ENCODE data around the gene LRIT3.
A peak's percentile ranks its signal among the peaks of the same experiment; 100 is the strongest.

The LRIT3 gene

DNA sequence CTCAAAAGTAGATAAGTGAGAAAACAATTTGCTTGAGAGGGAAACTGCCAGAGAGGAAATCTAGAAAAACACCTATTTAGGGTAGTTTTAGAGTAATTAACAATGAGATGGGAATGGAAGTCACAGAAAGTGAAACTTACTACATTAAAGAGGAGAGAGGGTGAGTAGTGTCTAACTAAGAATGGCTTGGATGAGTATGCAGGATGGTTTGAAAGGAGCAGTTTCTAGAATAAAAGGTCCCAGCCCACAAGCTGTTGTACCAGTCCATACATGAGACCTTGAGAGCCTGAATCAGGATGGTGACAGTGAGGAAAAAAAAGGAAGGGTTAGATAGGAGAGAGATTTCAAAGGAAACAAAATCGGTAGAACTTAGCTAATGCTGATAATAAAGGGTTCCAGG, 31.0 kb upstream of the LRIT3 start:
- Histone ChIP-seq H3K4me1 (ENCODE audit: insufficient read depth, low read length) (peaks cover 6% of the 10 kb centered on the region; the same call in 1 of the 2 replicates), H3K9ac (ENCODE audit: low read depth, low read length) (peak overlapping the region; percentile 94; the same call in 1 of the 2 replicates), H3K27me3 (ENCODE audit: insufficient read depth, low read length) (no peaks in the 10 kb centered on the region), H3K27ac (ENCODE audit: low read depth, low read length) (no peak overlapping the region), H3K4me3 (ENCODE audit: low read length) (peak overlapping the region; percentile 94), H3K9me3 (ENCODE audit: insufficient read depth, low read depth, low read length) (no peaks in the 10 kb centered on the region), H3K36me3 (ENCODE audit: insufficient read depth, low read length) (peaks cover 49% of the 10 kb centered on the region)
- WGBS: 89% methylated on average over 1 of the region's 1 CpG

DNA sequence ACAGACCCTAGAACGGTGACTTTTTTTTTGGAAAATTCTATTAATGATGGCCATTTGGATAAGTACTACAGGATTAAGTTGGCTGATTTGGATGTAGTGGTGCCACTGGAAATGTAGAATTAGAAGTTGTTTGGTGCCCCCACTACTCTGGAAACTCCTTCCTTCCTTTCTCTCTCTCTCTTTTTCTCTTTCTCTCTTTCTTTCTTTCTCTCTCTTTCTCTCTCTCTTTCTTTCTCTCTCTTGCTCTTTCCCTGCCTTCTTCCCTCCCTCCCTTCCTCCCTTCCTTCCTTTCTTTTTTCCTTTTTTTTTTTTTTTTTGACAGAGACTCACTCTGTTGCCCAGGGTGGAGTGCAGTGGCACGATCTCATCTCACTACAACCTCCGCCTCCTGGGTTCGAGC, 29.6 kb upstream of the LRIT3 start:
- no peaks in the 10 kb centered on the region for H3K27me3 ChIP-seq (ENCODE audit: insufficient read depth, low read length)
- H3K9ac ChIP-seq (ENCODE audit: low read depth, low read length): no peak overlapping the region
- H3K4me1 ChIP-seq (ENCODE audit: insufficient read depth, low read length): peaks cover 6% of the 10 kb centered on the region; the same call in 1 of the 2 replicates
- H3K9me3 ChIP-seq (ENCODE audit: insufficient read depth, low read depth, low read length): no peaks in the 10 kb centered on the region
- H3K4me3 ChIP-seq (ENCODE audit: low read length): no peak overlapping the region
- 93% methylated on average over 4 of the region's 4 CpGs for WGBS
- no peak overlapping the region for H3K27ac ChIP-seq (ENCODE audit: low read depth, low read length)
- H3K36me3 ChIP-seq (ENCODE audit: insufficient read depth, low read length): peaks cover 63% of the 10 kb centered on the region

DNA sequence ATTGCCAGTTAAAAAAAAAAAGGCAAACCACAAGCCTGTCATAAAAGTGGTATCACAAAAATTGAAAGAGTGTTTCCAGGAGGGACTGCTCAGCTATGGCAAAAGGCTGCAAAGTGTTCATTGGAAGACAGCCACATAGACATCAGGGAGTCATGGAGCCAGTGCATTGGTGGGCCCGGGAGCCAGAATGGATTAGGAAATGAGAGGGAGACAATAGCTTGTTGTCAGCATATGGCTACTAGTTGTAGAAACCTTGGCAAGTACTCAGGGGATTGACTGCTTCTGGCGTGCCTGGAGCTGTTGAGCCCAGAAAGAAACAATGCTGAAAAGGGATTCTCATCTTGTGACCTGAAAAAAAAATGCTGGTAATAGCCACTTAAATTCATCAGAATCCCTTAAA, 27.3 kb upstream of the LRIT3 start:
- Histone ChIP-seq H3K9me3 (ENCODE audit: insufficient read depth, low read depth, low read length) (no peaks in the 10 kb centered on the region), H3K36me3 (ENCODE audit: insufficient read depth, low read length) (peaks cover 86% of the 10 kb centered on the region), H3K27ac (ENCODE audit: low read depth, low read length) (no peak overlapping the region), H3K9ac (ENCODE audit: low read depth, low read length) (no peak overlapping the region), H3K4me1 (ENCODE audit: insufficient read depth, low read length) (peaks cover 6% of the 10 kb centered on the region; the same call in 1 of the 2 replicates), H3K27me3 (ENCODE audit: insufficient read depth, low read length) (no peaks in the 10 kb centered on the region), H3K4me3 (ENCODE audit: low read length) (no peak overlapping the region)
- 88% methylated on average over 2 of the region's 2 CpGs for WGBS

DNA sequence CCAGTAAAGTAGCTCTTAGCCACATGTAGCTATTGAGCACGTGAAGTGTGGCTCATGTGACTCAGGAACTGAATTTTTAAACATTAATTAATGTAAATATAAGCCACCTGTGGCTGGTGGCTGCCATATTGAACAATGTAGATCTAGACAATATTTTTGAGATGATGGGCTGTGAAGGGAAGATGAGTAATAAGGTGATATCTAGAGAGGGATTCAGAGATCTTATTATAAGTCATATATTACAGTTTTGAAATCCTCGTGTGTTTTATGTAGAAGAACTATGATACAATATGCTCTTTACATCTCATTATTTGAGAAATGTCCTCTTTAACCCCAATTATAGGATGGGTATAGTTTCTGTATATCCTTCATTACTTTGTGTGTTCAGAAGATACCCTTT, 26.7 kb upstream of the LRIT3 start:
- no peaks in the 10 kb centered on the region for H3K9me3 ChIP-seq (ENCODE audit: insufficient read depth, low read depth, low read length)
- no peak overlapping the region for H3K9ac ChIP-seq (ENCODE audit: low read depth, low read length)
- H3K36me3 ChIP-seq (ENCODE audit: insufficient read depth, low read length): peaks cover 87% of the 10 kb centered on the region
- no CpG with 5 or more reads among the region's 2 CpGs for WGBS
- no peak overlapping the region for H3K4me3 ChIP-seq (ENCODE audit: low read length)
- no peaks in the 10 kb centered on the region for H3K27me3 ChIP-seq (ENCODE audit: insufficient read depth, low read length)
- H3K4me1 ChIP-seq (ENCODE audit: insufficient read depth, low read length): peaks cover 6% of the 10 kb centered on the region; the same call in 1 of the 2 replicates
- no peak overlapping the region for H3K27ac ChIP-seq (ENCODE audit: low read depth, low read length)

GRCh38 chr4:109826719-109827118, 21.2 kb upstream of the LRIT3 start:
- Histone ChIP-seq H3K27me3 (ENCODE audit: insufficient read depth, low read length) (no peaks in the 10 kb centered on the region), H3K4me3 (ENCODE audit: low read length) (no peak overlapping the region), H3K36me3 (ENCODE audit: insufficient read depth, low read length) (peaks cover 40% of the 10 kb centered on the region)

GRCh38 chr4:109827672-109828071, 20.2 kb upstream of the LRIT3 start, which contains the start of gene RRH:
TSS of gene RRH (plus strand) at chr4:109827972. CDS start at chr4:109828028, 56 bp downstream.
- no peaks in the 10 kb centered on the region for H3K4me1 ChIP-seq (ENCODE audit: insufficient read depth, low read length)
- H3K36me3 ChIP-seq (ENCODE audit: insufficient read depth, low read length): peaks cover 30% of the 10 kb centered on the region
- H3K27ac ChIP-seq (ENCODE audit: low read depth, low read length): no peak within 1 kb of the TSS
- H3K27me3 ChIP-seq (ENCODE audit: insufficient read depth, low read length): no peaks in the 10 kb centered on the region
- WGBS: 90% methylated on average over 2 of the region's 2 CpGs
- H3K9me3 ChIP-seq (ENCODE audit: insufficient read depth, low read depth, low read length): no peaks in the 10 kb centered on the region
- H3K4me3 ChIP-seq (ENCODE audit: low read length): no peak within 1 kb of the TSS
- no peak within 1 kb of the TSS for H3K9ac ChIP-seq (ENCODE audit: low read depth, low read length)

More at GRCh38 chr4:109826719-109827118, 21.2 kb upstream of the LRIT3 start:
- H3K4me1 ChIP-seq (ENCODE audit: insufficient read depth, low read length): no peaks in the 10 kb centered on the region
- no peak overlapping the region for H3K9ac ChIP-seq (ENCODE audit: low read depth, low read length)
- no peak overlapping the region for H3K27ac ChIP-seq (ENCODE audit: low read depth, low read length)
- H3K9me3 ChIP-seq (ENCODE audit: insufficient read depth, low read depth, low read length): no peaks in the 10 kb centered on the region

DNA sequence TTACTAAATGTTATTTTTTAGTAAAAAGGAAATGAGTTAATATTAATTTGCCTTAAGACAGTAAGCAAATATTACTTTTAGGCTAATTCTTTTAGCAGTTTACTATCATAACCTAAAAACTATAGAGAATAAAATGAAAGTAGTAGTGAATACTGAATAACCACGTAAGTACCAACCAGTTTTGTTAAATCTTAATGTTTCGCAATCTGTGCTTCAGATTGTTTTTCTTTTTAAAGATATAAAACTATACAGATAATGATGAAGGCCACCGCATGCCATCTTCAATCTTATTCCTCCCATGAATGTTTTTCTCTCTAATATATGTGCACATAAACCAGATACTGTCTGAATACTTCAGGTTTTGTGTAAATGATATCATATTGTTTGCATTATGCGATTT, 14.2 kb upstream of the LRIT3 start:
- Histone ChIP-seq H3K27ac (ENCODE audit: low read depth, low read length) (no peak overlapping the region), H3K4me1 (ENCODE audit: insufficient read depth, low read length) (no peaks in the 10 kb centered on the region), H3K9ac (ENCODE audit: low read depth, low read length) (no peak overlapping the region), H3K27me3 (ENCODE audit: insufficient read depth, low read length) (no peaks in the 10 kb centered on the region), H3K4me3 (ENCODE audit: low read length) (no peak overlapping the region), H3K36me3 (ENCODE audit: insufficient read depth, low read length) (no peaks in the 10 kb centered on the region; the same call in 1 of the 2 replicates), H3K9me3 (ENCODE audit: insufficient read depth, low read depth, low read length) (no peaks in the 10 kb centered on the region)
- 100% methylated on average over 1 of the region's 4 CpGs for WGBS

DNA sequence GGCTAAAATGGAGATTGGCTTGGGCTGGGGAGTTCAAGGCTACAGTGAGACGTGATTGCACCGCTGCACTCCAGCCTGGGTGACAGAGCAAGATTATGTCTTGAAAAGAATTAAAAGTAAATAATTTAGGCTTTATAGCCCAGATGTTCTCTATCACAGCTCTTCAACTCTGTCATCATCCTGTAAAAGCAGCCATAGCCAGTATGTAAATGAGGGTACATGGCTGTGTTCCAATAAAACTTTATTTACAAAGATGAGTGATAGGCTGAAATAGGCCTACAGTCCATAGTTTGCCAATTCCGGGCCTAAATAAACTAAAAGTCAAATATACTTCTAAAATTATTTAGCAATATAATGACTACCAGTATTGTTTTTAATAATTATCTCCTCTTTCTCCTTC, 10.9 kb upstream of the LRIT3 start:
- no peaks in the 10 kb centered on the region for H3K36me3 ChIP-seq (ENCODE audit: insufficient read depth, low read length)
- H3K9me3 ChIP-seq (ENCODE audit: insufficient read depth, low read depth, low read length): no peaks in the 10 kb centered on the region
- no peaks in the 10 kb centered on the region for H3K4me1 ChIP-seq (ENCODE audit: insufficient read depth, low read length)
- WGBS: 91% methylated on average over 2 of the region's 3 CpGs
- no peaks in the 10 kb centered on the region for H3K27me3 ChIP-seq (ENCODE audit: insufficient read depth, low read length)
- H3K4me3 ChIP-seq (ENCODE audit: low read length): no peak overlapping the region
- H3K27ac ChIP-seq (ENCODE audit: low read depth, low read length): no peak overlapping the region
- H3K9ac ChIP-seq (ENCODE audit: low read depth, low read length): no peak overlapping the region

- Histone ChIP-seq H3K36me3 (ENCODE audit: insufficient read depth, low read length) (no peaks in the 10 kb centered on the region), H3K4me1 (ENCODE audit: insufficient read depth, low read length) (peaks cover 9% of the 10 kb centered on the region; the same call in 1 of the 2 replicates), H3K9ac (ENCODE audit: low read depth, low read length) (no peak overlapping the region), H3K27ac (ENCODE audit: low read depth, low read length) (no peak overlapping the region), H3K27me3 (ENCODE audit: insufficient read depth, low read length) (no peaks in the 10 kb centered on the region), H3K4me3 (ENCODE audit: low read length) (no peak overlapping the region), H3K9me3 (ENCODE audit: insufficient read depth, low read depth, low read length) (no peaks in the 10 kb centered on the region)
- 78% methylated on average over 5 of the region's 6 CpGs for WGBS
These were observed 1.4 kb upstream of the LRIT3 start for GRCh38 chr4:109846395-109847098.

DNA sequence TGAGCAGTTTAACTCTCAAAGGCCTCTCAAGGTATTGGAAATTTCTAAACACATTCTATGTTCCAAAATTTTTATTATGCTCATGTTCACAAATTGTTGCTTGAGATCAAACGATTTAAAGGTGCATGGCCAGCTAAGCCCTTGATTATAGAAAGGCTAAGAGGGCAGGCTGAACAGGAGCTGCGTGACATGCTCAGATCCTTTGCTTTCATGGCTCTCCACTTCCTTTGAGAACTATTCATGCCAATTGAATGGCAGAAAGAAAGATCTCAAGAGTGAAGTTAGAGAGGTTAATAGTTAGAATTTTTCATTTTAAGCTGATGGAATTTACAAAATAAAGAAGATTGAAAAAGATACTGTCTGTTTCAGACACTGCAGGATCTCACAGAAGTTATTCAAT, 594 bp downstream of the LRIT3 start:
- Histone ChIP-seq H3K27ac (ENCODE audit: low read depth, low read length) (no peak overlapping the region), H3K9me3 (ENCODE audit: insufficient read depth, low read depth, low read length) (no peaks in the 10 kb centered on the region), H3K4me3 (ENCODE audit: low read length) (no peak overlapping the region), H3K4me1 (ENCODE audit: insufficient read depth, low read length) (peaks cover 9% of the 10 kb centered on the region; the same call in 1 of the 2 replicates), H3K27me3 (ENCODE audit: insufficient read depth, low read length) (no peaks in the 10 kb centered on the region), H3K36me3 (ENCODE audit: insufficient read depth, low read length) (no peaks in the 10 kb centered on the region), H3K9ac (ENCODE audit: low read depth, low read length) (no peak overlapping the region)
- 79% methylated on average over 2 of the region's 2 CpGs for WGBS

DNA sequence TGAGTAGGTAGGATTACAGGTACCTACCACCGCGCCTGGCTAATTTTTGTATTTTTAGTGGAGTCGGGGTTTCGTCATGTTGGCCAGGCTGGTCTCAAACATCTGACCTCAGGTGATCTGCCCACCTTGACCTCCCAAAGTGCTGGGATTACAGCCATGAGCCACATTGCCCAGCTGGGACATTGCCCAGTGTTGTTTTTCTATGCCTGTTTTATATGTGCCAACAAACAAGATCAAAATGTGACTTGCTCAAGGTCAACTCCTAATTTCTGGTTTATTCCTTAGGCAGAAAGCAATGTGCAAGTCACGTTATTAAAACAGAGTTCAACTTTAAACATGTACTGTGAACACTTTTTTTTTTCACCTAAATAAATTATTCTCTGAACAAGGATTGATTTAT, 2.7 kb downstream of the LRIT3 start:
- WGBS: 90% methylated on average over 5 of the region's 5 CpGs

More for the DNA sequence above, 2.7 kb downstream of the LRIT3 start:
- Histone ChIP-seq H3K27ac (ENCODE audit: low read depth, low read length) (no peak overlapping the region), H3K36me3 (ENCODE audit: insufficient read depth, low read length) (no peaks in the 10 kb centered on the region), H3K4me3 (ENCODE audit: low read length) (no peak overlapping the region), H3K9ac (ENCODE audit: low read depth, low read length) (no peak overlapping the region), H3K9me3 (ENCODE audit: insufficient read depth, low read depth, low read length) (no peaks in the 10 kb centered on the region), H3K4me1 (ENCODE audit: insufficient read depth, low read length) (peaks cover 9% of the 10 kb centered on the region; the same call in 1 of the 2 replicates), H3K27me3 (ENCODE audit: insufficient read depth, low read length) (no peaks in the 10 kb centered on the region)

Measured in HUES64 (cell line).